IMR-90 (cell line): ENCODE measurements around the gene ADAMTS17. TPM values are rescaled to one million over a fixed set of nuclear protein-coding genes. Genes with fewer than 3 reads are reported as not detected.

ENCODE experiments used
- ATAC-seq: fragments of 200-7000 bp; cut with Tn5 transposase; 2 replicates; pipeline ENCODE4 v1.9.1; 2020; ENCODE audit warnings: low read depth, mild to moderate bottlenecking, moderate library complexity
- BruUV-seq: library from RNA; stranded (reverse); fragments of 400-500 nt; replicated peaks from 2 replicates; lab custom pipeline; 2021; lab: Mats Ljungman, UMichigan
- CTCF ChIA-PET: fragments of 300-600 bp; formaldehyde crosslinking; extraction: SDS; loops from one replicate; lab custom pipeline; 2021; ENCODE audit warnings: antibody characterized with exemption; lab: Yijun Ruan, JAX
- POLR2A ChIA-PET: fragments of 300-600 bp; sonication (Branson Sonifier 250); formaldehyde crosslinking; loops from one replicate; lab custom pipeline; 2022; ENCODE audit warnings: antibody characterized with exemption; ENCODE audit not compliant: unreplicated experiment; lab: Charles Lee
- DNase-seq: peaks from one replicate; pipeline ENCODE4 v3.0.0; 2013
- H2AFZ ChIP-seq: replicated peaks from 2 replicates; pipeline ENCODE3; 2013; ENCODE audit warnings: low read length, mild to moderate bottlenecking; ENCODE audit not compliant: poor library complexity
- H2AK5ac ChIP-seq: 2 replicates; pipeline ENCODE4 v1.6.1; 2013; ENCODE audit warnings: low read depth, low read length, inconsistent platforms
- H2AK9ac ChIP-seq: replicated peaks from 2 replicates; pipeline ENCODE3; 2013; ENCODE audit warnings: mild to moderate bottlenecking, low read depth, low read length, moderate library complexity; ENCODE audit not compliant: poor library complexity
- H2BK120ac ChIP-seq: 2 replicates; pipeline ENCODE4 v1.6.1; 2013; ENCODE audit warnings: low read depth, low read length, inconsistent platforms
- H2BK15ac ChIP-seq: 3 replicates; pipeline ENCODE4 v1.6.1; 2013; ENCODE audit warnings: low read depth, low read length, inconsistent platforms
- H2BK20ac ChIP-seq: 2 replicates; pipeline ENCODE4 v1.6.1; 2013; ENCODE audit warnings: low read depth, mild to moderate bottlenecking, inconsistent platforms, low read length, moderate library complexity
- H2BK5ac ChIP-seq: 2 replicates; pipeline ENCODE4 v1.6.1; 2013; ENCODE audit warnings: mild to moderate bottlenecking, low read depth, low read length, inconsistent platforms; ENCODE audit not compliant: poor library complexity, severe bottlenecking
- H3K14ac ChIP-seq: replicated peaks from 2 replicates; pipeline ENCODE4 v1.6.1; 2013; ENCODE audit warnings: low read depth, low read length, inconsistent platforms
- H3K18ac ChIP-seq: 2 replicates; pipeline ENCODE4 v1.6.1; 2013; ENCODE audit warnings: low read depth, low read length, control low read depth
- H3K23ac ChIP-seq: 2 replicates; pipeline ENCODE4 v1.6.1; 2013; ENCODE audit warnings: low read depth, low read length, inconsistent platforms
- H3K27ac ChIP-seq: 2 replicates; pipeline ENCODE4 v1.5.1; 2013; ENCODE audit warnings: mild to moderate bottlenecking, control low read depth, low read length; ENCODE audit not compliant: insufficient read depth
- H3K27me3 ChIP-seq: 2 replicates; pipeline ENCODE4 v1.6.1; 2013; ENCODE audit warnings: low read length; ENCODE audit not compliant: control insufficient read depth, insufficient read depth
- H3K36me3 ChIP-seq: 2 replicates; pipeline ENCODE4 v1.6.1; 2013; ENCODE audit warnings: low read length, mixed read lengths; ENCODE audit not compliant: control insufficient read depth, insufficient read depth
- H3K4ac ChIP-seq: 2 replicates; pipeline ENCODE4 v1.6.1; 2013; ENCODE audit warnings: low read depth, low read length, inconsistent platforms
- H3K4me1 ChIP-seq: 2 replicates; pipeline ENCODE4 v1.6.1; 2013; ENCODE audit warnings: low read length, mixed read lengths; ENCODE audit not compliant: control insufficient read depth, insufficient read depth
- H3K4me2 ChIP-seq: 2 replicates; pipeline ENCODE4 v1.6.1; 2013; ENCODE audit warnings: low read depth, mild to moderate bottlenecking, control low read depth, low read length, moderate library complexity
- H3K4me3 ChIP-seq: 2 replicates; pipeline ENCODE4 v1.5.1; 2013; ENCODE audit warnings: low read depth, mild to moderate bottlenecking, control low read depth, low read length, moderate library complexity; ENCODE audit not compliant: insufficient read depth
- H3K56ac ChIP-seq: 2 replicates; pipeline ENCODE4 v1.6.1; 2013; ENCODE audit warnings: low read length, inconsistent platforms; ENCODE audit not compliant: insufficient read depth; ENCODE audit errors: extremely low read depth
- H3K79me1 ChIP-seq, 2 experiments: 2 replicates each; pipeline ENCODE4 v1.6.1; 2013; ENCODE audit warnings: low read length in 2 of 2, inconsistent platforms in 1 of 2, low read depth in 1 of 2
- H3K9ac ChIP-seq: 2 replicates; pipeline ENCODE4 v1.6.1; 2013; ENCODE audit warnings: low read depth, low read length, control low read depth
- H3K9me1 ChIP-seq: 2 replicates; pipeline ENCODE4 v1.6.1; 2013; ENCODE audit warnings: low read length, inconsistent platforms; ENCODE audit not compliant: insufficient read depth
- H3K9me3 ChIP-seq: 2 replicates; pipeline ENCODE4 v1.6.1; 2013; ENCODE audit warnings: low read length; ENCODE audit not compliant: control insufficient read depth, insufficient read depth
- H4K20me1 ChIP-seq: 2 replicates; pipeline ENCODE4 v1.6.1; 2013; ENCODE audit warnings: low read length, inconsistent platforms; ENCODE audit not compliant: insufficient read depth
- H4K5ac ChIP-seq: 2 replicates; pipeline ENCODE4 v1.6.1; 2013; ENCODE audit warnings: mild to moderate bottlenecking, low read depth, low read length, control low read depth
- H4K8ac ChIP-seq, 2 experiments: 2 replicates each; pipeline ENCODE4 v1.6.1; 2013; ENCODE audit warnings: low read depth in 2 of 2, low read length in 2 of 2, control low read depth in 1 of 2, inconsistent platforms in 1 of 2
- H4K91ac ChIP-seq: 2 replicates; pipeline ENCODE4 v1.6.1; 2013; ENCODE audit warnings: low read depth, low read length, inconsistent platforms; ENCODE audit not compliant: insufficient read depth
- MAFK ChIP-seq: IDR thresholded peaks from 2 replicates; pipeline ENCODE4 v1.6.1; 2012; ENCODE audit warnings: low read depth, low read length, improper control_type of control experiment
- RFX5 ChIP-seq: IDR thresholded peaks from 2 replicates; pipeline ENCODE4 v1.8.0; 2012; ENCODE audit warnings: low read depth, mild to moderate bottlenecking, low read length, moderate library complexity
- WGBS, 2 experiments: methylation state at CpG; one replicate each; pipeline versions ENCODE4 v1.1.5 to v1.1.7; 2013; ENCODE audit warnings: missing lambda C conversion rate in 2 of 2; ENCODE audit not compliant: insufficient read length in 1 of 2; ENCODE audit errors: extremely low coverage in 2 of 2; 5-methylcytosine and 5-hydroxymethylcytosine counted together
- dilution Hi-C: fragments of 300-500 bp; cut with HindIII; formaldehyde crosslinking; loops from one replicate; pipeline ENCODE4 v1.14.3; 2018; ENCODE audit warnings: low sequenced_read_pairs; ENCODE audit not compliant: unreplicated experiment
- in situ Hi-C: fragments of 300-500 bp; cut with MboI; formaldehyde crosslinking; loops from 3 replicates; pipeline ENCODE4 v1.14.3; 2019; ENCODE audit warnings: low sequenced_read_pairs, inconsistent platforms, mixed read lengths
- intact Hi-C: fragments of 100-400 bp; cut with micrococcal nuclease; formaldehyde crosslinking; loops from 2 replicates; pipeline ENCODE4 v1.10.0; 2022
- polyA plus RNA-seq, 3 experiments: library from polyadenylated mRNA; depleted of rRNA; stranded (reverse); fragments of >200 nt; gene quantifications; 2 replicates each; pipeline ENCODE4 v1.2.3, GENCODE V29; 2012; ENCODE audit warnings: low replicate concordance in 1 of 3
- total RNA-seq: library from RNA; depleted of rRNA; stranded (reverse); fragments of >200 nt; gene quantifications from 2 replicates; pipeline ENCODE4 v1.2.3, GENCODE V29; 2012

ADAMTS17 gene
- total and polyA plus RNA-seq, 2 of the 4 experiments (the other 2 are of a cell fraction), result 0.03 TPM; not detected in 1

GRCh38 chr15:100016632-100017031, 325.1 kb downstream of the ADAMTS17 start:
- dilution Hi-C loops, result no loop called here
- intact Hi-C loops, result no loop called here
- H3K4me2 ChIP-seq, result no peak overlapping the region
- 100% methylated on average over 1 of the region's 3 CpGs; no CpG with 5 or more reads in 1 of the 2 experiments for WGBS, 2 experiments
- no peak overlapping the region for H3K27ac ChIP-seq
- BruUV-seq, result no TSS peak
- no peak overlapping the region for H3K9ac ChIP-seq
- H4K91ac ChIP-seq, result no peak overlapping the region
- H2BK5ac ChIP-seq, result no peak overlapping the region
- no peak overlapping the region for H3K14ac ChIP-seq
- no peak overlapping the region for H4K5ac ChIP-seq
- POLR2A ChIA-PET, result no interaction called here
- no peak overlapping the region for H3K18ac ChIP-seq
- no peaks in the 10 kb centered on the region for H4K20me1 ChIP-seq
- no peak overlapping the region for H3K23ac ChIP-seq
- no peak overlapping the region for H2BK15ac ChIP-seq
- H4K8ac ChIP-seq, result no peak overlapping the region
- no peak overlapping the region for H2BK20ac ChIP-seq
- in situ Hi-C loops, result no loop called here
- TF ChIP-seq RFX5 (no peak), MAFK (no peak)
- no peak overlapping the region for H3K4me3 ChIP-seq
- H2AK5ac ChIP-seq, result no peak overlapping the region
- no peaks in the 10 kb centered on the region for H3K79me1 ChIP-seq
- no peaks in the 10 kb centered on the region for H3K9me1 ChIP-seq
- H3K4ac ChIP-seq, result no peak overlapping the region
- no peaks in the 10 kb centered on the region for H3K4me1 ChIP-seq
- H2AFZ ChIP-seq, result no peak overlapping the region
- no peak for DNase-seq
- no peak overlapping the region for H3K56ac ChIP-seq
- no peaks in the 10 kb centered on the region for H3K36me3 ChIP-seq
- ATAC-seq, result no peak
- CTCF ChIA-PET, result no interaction called here
- no peak overlapping the region for H2AK9ac ChIP-seq
- H3K9me3 ChIP-seq, result peaks cover 11% of the 10 kb centered on the region; the same call in 1 of the 2 replicates
- no peak overlapping the region for H2BK120ac ChIP-seq
- no peaks in the 10 kb centered on the region for H3K27me3 ChIP-seq
